Right atrium auricular region (tissue), 2 donors: ENCODE results near the gene AGPS. TPM values are rescaled to one million over a fixed set of nuclear protein-coding genes. Genes with fewer than 3 reads are reported as not detected.
"Not testable (repeated sequence)": the region's sequence is repeated elsewhere in the genome, so short reads cannot be mapped to it uniquely, and the experiment has no call there.

ENCODE experiments used
- DNase-seq: peaks from one replicate; pipeline ENCODE4 v3.0.0-alpha.2; 2019; ENCODE audit warnings: low spot score
- H3K27ac ChIP-seq, 2 donors: fragments of 200-600 bp; sonication (generic); 1 replicate in 1 of 2; 2 replicates in 1 of 2; pipeline ENCODE4 v1.5.1; 2016 to 2019
- H3K27me3 ChIP-seq, 2 donors: fragments of 200-600 bp; sonication (generic); one replicate each; pipeline versions ENCODE4 v1.5.1 to v1.6.0; 2017 to 2019
- H3K36me3 ChIP-seq: fragments of 200-600 bp; sonication (generic); one replicate; pipeline ENCODE4 v1.5.1; 2016
- H3K4me1 ChIP-seq, 2 donors: fragments of 200-600 bp; sonication (generic); one replicate each; pipeline versions ENCODE4 v1.5.1 to v1.6.0; 2017 to 2019
- H3K4me3 ChIP-seq, 2 donors: fragments of 200-600 bp; sonication (generic); 1 replicate in 1 of 2; 2 replicates in 1 of 2; pipeline ENCODE4 v1.5.1; 2017 to 2019; ENCODE audit warnings: mild to moderate bottlenecking in 1 of 2, moderate library complexity in 1 of 2
- H3K9me3 ChIP-seq, 2 donors: fragments of 200-600 bp; sonication (generic); one replicate each; pipeline ENCODE4 v1.5.1; 2019
- total RNA-seq, 2 donors: library from RNA; depleted of rRNA; stranded (reverse); fragments of >200 nt; gene quantifications; one replicate each; pipeline ENCODE4 v1.1.0, GENCODE V29; 2016
- TF ChIP-seq, protein P1 (sequence below), 2 donors: fragments of 200-600 bp; sonication (generic); IDR thresholded peaks; one replicate each; pipeline ENCODE4 v1.5.1; 2019; ENCODE audit warnings: antibody characterized with exemption in 2 of 2

The AGPS gene
- total RNA-seq, 2 donors from 2014 or later, result 12.3 to 17.8 TPM

GRCh38 chr2:177348118-177348654 is 44.4 kb upstream of the AGPS start:
- H3K27me3 ChIP-seq, result no peaks in the 10 kb centered on the region
- no peak overlapping the region for H3K4me3 ChIP-seq
- TF ChIP-seq, protein P1, sequence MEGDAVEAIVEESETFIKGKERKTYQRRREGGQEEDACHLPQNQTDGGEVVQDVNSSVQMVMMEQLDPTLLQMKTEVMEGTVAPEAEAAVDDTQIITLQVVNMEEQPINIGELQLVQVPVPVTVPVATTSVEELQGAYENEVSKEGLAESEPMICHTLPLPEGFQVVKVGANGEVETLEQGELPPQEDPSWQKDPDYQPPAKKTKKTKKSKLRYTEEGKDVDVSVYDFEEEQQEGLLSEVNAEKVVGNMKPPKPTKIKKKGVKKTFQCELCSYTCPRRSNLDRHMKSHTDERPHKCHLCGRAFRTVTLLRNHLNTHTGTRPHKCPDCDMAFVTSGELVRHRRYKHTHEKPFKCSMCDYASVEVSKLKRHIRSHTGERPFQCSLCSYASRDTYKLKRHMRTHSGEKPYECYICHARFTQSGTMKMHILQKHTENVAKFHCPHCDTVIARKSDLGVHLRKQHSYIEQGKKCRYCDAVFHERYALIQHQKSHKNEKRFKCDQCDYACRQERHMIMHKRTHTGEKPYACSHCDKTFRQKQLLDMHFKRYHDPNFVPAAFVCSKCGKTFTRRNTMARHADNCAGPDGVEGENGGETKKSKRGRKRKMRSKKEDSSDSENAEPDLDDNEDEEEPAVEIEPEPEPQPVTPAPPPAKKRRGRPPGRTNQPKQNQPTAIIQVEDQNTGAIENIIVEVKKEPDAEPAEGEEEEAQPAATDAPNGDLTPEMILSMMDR (IDR thresholded peaks at IDR 0.05), result no peak
- DNase-seq, result no peak
- H3K36me3 ChIP-seq, result no peaks in the 10 kb centered on the region
- H3K27ac ChIP-seq, result no peak overlapping the region
- H3K4me1 ChIP-seq, result peaks cover 0 to 13% of the 10 kb centered on the region in 2 donors
- no peaks in the 10 kb centered on the region for H3K9me3 ChIP-seq

- no peak for DNase-seq
- Histone ChIP-seq H3K4me3 (no peak overlapping the region), H3K36me3 (no peaks in the 10 kb centered on the region), H3K4me1 (peaks cover 0 to 13% of the 10 kb centered on the region in 2 donors), H3K9me3 (no peaks in the 10 kb centered on the region), H3K27ac (no peak overlapping the region), H3K27me3 (no peaks in the 10 kb centered on the region)
- TF ChIP-seq, protein P1 (IDR thresholded peaks at IDR 0.05), result no peak
These were observed 43.6 kb upstream of the AGPS start for GRCh38 chr2:177348733-177349693.

- H3K4me1 ChIP-seq, result peaks cover 0 to 13% of the 10 kb centered on the region in 2 donors
- not testable (repeated sequence) for H3K36me3 ChIP-seq, DNase-seq, H3K4me3 ChIP-seq, H3K9me3 ChIP-seq, H3K27ac ChIP-seq, H3K27me3 ChIP-seq
These were observed 41.9 kb upstream of the AGPS start for GRCh38 chr2:177350624-177351023.

DNA sequence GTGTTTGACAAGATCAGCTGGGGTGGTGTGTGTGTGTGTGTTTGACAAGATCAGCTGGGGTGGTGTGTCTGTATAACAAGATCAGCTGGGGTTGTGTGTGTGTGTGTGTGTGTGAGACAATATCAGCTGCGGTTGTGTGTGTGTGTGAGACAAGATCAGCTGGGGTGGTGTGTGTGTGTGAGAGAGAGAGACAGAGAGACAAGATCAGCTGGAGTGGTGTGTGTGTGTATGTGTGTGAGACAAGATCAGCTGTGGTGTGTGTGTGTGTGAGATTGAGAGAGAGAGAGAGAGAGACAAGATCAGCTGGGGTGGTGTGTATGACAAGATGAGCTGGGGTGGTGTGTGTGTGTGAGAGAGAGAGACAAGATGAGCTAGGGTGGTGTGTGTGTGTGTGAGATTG is 41.5 kb upstream of the AGPS start:
- H3K27ac ChIP-seq, DNase-seq, H3K4me3 ChIP-seq, H3K9me3 ChIP-seq, H3K36me3 ChIP-seq, H3K27me3 ChIP-seq: not testable (repeated sequence)
- peaks cover 0 to 13% of the 10 kb centered on the region in 2 donors for H3K4me1 ChIP-seq

DNA sequence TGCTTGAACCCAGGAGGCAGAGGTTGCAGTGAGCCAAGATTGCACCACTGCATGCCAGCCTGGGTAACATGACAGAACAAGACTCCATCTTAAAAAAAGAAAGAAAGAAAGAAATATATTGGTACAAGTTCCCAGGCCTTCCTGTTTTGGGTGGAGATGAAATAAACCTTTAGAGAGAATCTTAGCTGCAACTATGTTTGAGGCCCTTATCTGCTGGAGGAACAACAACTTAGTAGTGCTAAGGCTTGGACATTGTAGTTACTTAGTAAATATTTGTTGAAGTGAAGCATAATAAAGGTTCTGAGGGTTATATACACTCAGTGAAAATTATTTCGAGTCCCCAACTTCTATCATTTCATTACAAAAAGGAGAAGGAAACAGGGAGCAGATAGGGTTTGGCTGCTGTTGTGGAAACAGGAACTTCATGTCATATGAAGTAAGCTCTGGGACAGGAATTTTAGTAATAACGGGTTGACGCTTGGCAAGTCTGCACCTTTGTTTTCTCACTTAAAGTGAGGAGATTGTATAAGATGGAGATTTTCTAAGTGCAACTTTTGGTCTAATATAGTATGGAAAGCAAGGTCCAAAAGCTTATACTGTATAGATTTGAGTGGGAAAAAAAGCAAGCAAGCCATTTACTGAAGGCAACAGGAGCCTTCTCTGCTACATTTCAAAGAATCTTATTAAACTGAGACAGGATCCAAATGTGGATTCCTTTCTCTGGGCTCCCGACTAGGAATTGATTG is 40.0 kb upstream of the AGPS start:
- H3K4me1 ChIP-seq, result peaks cover 0 to 13% of the 10 kb centered on the region in 2 donors
- no peaks in the 10 kb centered on the region for H3K27me3 ChIP-seq
- H3K36me3 ChIP-seq, result no peaks in the 10 kb centered on the region
- peak overlapping the region; percentile 43 to 54 for H3K27ac ChIP-seq
- TF ChIP-seq, protein P1 (IDR thresholded peaks at IDR 0.05), result no peak
- no peak for DNase-seq
- no peak overlapping the region for H3K4me3 ChIP-seq
- no peaks in the 10 kb centered on the region for H3K9me3 ChIP-seq

- Histone ChIP-seq H3K27ac (peak overlapping the region; percentile 43 to 54), H3K4me3 (no peak overlapping the region), H3K9me3 (no peaks in the 10 kb centered on the region), H3K27me3 (no peaks in the 10 kb centered on the region), H3K4me1 (peaks cover 0 to 13% of the 10 kb centered on the region in 2 donors), H3K36me3 (no peaks in the 10 kb centered on the region)
- TF ChIP-seq, protein P1 (IDR thresholded peaks at IDR 0.05), result no peak
- DNase-seq, result no peak
These were observed 39.4 kb upstream of the AGPS start for GRCh38 chr2:177353187-177353478.

DNA sequence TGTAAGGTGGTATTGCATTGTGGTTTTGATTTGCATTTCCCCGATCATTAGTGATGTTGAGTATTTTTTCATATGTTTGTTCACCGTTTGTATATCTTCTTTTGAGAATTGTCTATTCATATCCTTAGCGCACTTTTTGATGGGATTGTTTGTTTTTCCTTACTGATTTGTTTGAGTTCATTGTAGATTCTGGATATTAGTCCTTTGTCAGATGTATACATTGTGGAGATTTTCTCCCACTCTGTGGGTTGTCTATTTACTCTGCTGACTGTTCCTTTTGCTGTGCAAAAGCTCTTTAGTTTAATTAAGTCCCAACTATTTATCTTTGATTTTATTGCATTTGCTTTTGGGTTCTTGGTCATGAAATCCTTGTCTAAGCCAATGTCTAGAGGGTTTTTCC is 38.0 kb upstream of the AGPS start:
- H3K27ac ChIP-seq, H3K4me3 ChIP-seq, H3K9me3 ChIP-seq, H3K36me3 ChIP-seq, H3K27me3 ChIP-seq, DNase-seq: not testable (repeated sequence)
- H3K4me1 ChIP-seq, result peaks cover 0 to 13% of the 10 kb centered on the region in 2 donors
